A549 treated with AZD2906 at 1 μM for 4 hours (cell line): Measurements from ENCODE around the gene JUNB. TPM values are rescaled to one million over a fixed set of nuclear protein-coding genes. Genes with fewer than 3 reads are reported as not detected.

Source experiments
- total RNA-seq: library from RNA; stranded (reverse); fragments of 200-300 nt; extraction: Qiagen RNA extraction; gene quantifications from 5 replicates; pipeline ENCODE4 v1.2.3, GENCODE V29; 2022

JUNB gene
- total RNA-seq, result 127 to 217 TPM (median 181 TPM) in 5 replicates

GRCh38 chr19:12791345-12792050 lies at the start of gene JUNB:
JUNB (plus strand) TSS chr19:12791486; CDS start chr19:12791772, 286 bp downstream.

DNA sequence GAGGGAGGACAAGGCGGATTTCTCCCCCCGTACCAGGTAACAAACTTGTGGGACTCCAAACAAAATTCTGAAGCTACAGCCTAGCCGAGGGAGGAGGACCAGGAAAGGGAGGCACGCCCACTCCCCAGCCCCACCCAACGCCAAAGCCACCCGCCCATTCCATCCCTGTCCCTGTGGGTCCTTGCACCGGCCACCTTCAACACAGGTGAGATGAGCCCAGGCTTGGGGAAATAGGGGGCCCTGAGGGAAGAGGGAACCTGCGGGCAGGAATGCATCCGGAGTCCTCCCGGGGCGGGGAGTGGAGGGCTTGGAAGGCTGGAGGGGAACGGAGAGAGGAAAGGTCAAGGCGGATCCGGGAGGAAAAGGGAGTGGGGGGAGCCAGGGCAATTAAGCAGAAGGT lies 39.7 kb upstream of the JUNB start, which contains the start of gene BEST2:
BEST2 (plus strand) TSS at position 157 of the 400 bp plus-strand sequence. CDS start 802 bp downstream, outside the sequence.

GRCh38 chr19:12774588-12775555 lies 16.4 kb upstream of the JUNB start, which contains the start of gene HOOK2:
HOOK2 (minus strand) TSS chr19:12775552; CDS start chr19:12775449, 103 bp downstream.

GRCh38 chr19:12801466-12802266 lies 10.4 kb downstream of the JUNB start, which contains the start of the genes PRDX2 and THSD8:
PRDX2 (minus strand) TSS chr19:12801800; CDS start chr19:12801261, 539 bp downstream.
THSD8 (plus strand) TSS chr19:12802069; CDS start chr19:12802072, 3 bp downstream.

DNA sequence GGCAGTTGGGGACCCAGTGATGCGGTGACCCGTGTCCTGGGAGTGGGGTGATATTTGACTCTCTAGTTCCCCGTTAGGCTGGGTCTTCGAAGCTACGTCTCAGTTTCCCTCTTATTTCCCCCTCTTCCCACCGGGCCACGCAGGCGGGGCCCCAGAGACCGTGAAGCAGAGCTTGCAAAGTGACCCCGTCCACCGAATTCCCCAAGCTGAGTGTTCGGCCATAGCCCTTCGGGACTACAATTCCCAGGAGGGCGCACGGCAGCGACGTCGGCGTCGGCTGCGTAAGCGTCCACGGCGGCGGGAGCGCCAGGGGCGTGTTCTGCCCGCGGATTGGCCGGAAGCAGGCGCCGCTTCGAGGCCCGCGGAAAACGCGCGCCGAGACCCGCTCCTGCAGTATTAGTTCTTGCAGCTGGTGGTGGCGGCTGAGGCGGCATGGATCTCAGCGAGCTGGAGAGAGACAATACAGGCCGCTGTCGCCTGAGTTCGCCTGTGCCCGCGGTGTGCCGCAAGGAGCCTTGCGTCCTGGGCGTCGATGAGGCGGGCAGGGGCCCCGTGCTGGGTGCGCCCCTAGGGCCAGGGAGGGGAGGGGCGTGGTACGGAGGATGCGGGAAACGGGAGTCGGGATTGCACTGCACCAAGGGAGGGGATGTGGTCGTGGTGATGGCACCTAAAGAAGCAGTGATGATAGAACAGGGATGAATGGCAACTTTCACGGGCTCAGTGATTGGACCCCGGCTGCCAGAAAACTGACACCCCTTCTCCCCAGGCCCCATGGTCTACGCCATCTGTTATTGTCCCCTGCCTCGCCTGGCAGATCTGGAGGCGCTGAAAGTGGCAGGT lies 15.2 kb downstream of the JUNB start, which contains the start of gene RNASEH2A:
RNASEH2A (plus strand) TSS at position 343 of the 840 bp plus-strand sequence; CDS start at position 433, 90 bp downstream.

DNA sequence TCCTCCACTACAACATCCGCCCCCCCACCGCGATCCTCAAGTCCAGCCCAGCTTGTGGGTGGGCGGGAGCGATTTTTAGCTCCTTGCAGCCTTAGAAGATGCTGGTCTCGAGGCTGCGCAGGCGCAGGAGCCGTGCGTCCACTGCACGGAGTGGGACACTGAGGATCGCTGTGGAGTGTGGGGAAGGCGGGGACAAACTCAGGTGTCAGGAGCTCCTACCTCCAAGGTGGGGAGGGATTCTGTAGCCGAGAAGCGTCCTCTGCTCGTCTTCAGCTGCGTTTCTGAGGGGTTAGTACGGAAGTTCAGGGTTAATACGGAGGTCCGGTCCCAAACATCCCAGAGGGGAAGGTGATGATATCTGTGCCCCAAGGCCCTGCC lies 43.3 kb downstream of the JUNB start, which contains the start of gene RTBDN:
RTBDN (minus strand) TSS at position 14 of the 378 bp plus-strand sequence. CDS start 4,600 bp downstream, outside the sequence.

DNA sequence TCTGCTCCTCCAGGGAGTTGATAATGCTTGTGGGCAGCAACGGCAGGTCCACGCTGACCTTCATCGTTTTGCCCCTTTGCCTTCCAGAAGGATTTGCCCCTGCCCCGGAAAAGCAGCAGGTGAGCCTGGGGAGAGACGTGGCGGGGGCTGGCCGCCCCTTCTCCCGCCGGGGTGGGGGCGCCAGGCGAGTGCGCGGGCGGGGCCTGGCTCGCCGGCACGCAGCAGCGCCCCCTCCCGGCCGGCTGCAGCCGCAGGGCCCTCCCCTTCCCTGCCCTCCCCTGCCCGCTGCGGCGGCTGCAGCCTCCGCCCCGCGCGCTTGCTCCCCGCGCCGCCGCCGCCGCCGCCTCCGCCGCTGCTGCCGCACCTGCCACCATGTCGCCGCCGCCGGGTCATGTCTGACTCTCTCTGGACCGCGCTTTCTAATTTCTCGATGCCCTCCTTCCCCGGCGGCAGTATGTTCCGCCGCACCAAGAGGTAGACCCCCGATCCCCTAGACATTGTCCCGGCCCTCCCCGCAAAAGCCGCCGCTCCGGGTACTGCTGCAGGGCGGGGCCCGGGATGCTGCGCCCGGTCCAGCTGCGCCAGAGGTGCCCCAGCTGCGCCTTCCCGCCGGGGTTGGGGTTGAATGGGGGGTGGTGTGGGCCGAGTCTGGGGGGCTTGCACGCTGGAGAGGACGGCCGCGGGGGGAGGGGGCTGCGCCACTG lies 47.0 kb downstream of the JUNB start, which contains the start of gene MAST1:
MAST1 (plus strand) TSS at position 334 of the 704 bp plus-strand sequence; CDS start at position 392, 58 bp downstream.

Other genes with a start within 250 kb of the JUNB start
- 1.3 to 2.4 TPM (median 1.7 TPM) in 5 replicates for gene ZNF564, start 240.0 kb upstream of the JUNB start, total RNA-seq
- gene ZNF490, start 180.7 kb upstream of the JUNB start, total RNA-seq, result 0.50 to 1.3 TPM (median 0.61 TPM) in 5 replicates
- 4.0 to 5.8 TPM (median 5.0 TPM) in 5 replicates for gene ZNF791, start 180.6 kb upstream of the JUNB start, total RNA-seq
- gene MAN2B1, start 124.7 kb upstream of the JUNB start, total RNA-seq, result 17.1 to 23.1 TPM (median 20.5 TPM) in 5 replicates
- 7.4 to 11.2 TPM (median 9.7 TPM) in 5 replicates for gene WDR83, start 124.7 kb upstream of the JUNB start, total RNA-seq
- 36.8 to 48.6 TPM (median 46.6 TPM) in 5 replicates for gene DHPS, start 109.6 kb upstream of the JUNB start, total RNA-seq
- gene GNG14, start 103.5 kb upstream of the JUNB start, total RNA-seq, result not detected in 5 replicates
- gene FBXW9, start 94.9 kb upstream of the JUNB start, total RNA-seq, result 8.9 to 12.9 TPM (median 12.4 TPM) in 5 replicates
- gene TNPO2, start 67.6 kb upstream of the JUNB start, total RNA-seq, result 26.6 to 34.8 TPM (median 30.9 TPM) in 5 replicates
- 170 to 218 TPM (median 210 TPM) in 5 replicates for gene TRIR, start 56.8 kb upstream of the JUNB start, total RNA-seq
- gene GET3, start 54.0 kb upstream of the JUNB start, total RNA-seq, result 76.4 to 107 TPM (median 98.1 TPM) in 5 replicates
- 2.4 to 4.3 TPM (median 3.7 TPM) in 5 replicates for gene BEST2, start 39.7 kb upstream of the JUNB start, total RNA-seq
- 9.2 to 12.4 TPM (median 10.0 TPM) in 5 replicates for gene HOOK2, start 15.9 kb upstream of the JUNB start, total RNA-seq
- 0.59 to 1.1 TPM (median 0.74 TPM) in 5 replicates for gene PRDX2, start 10.3 kb downstream of the JUNB start, total RNA-seq
- 8.0 to 11.7 TPM (median 10.6 TPM) in 4 of 5 replicates, not detected in the other for gene THSD8, start 10.6 kb downstream of the JUNB start, total RNA-seq
- 33.8 to 49.7 TPM (median 47.7 TPM) in 5 replicates for gene RNASEH2A, start 15.1 kb downstream of the JUNB start, total RNA-seq
- 0.20 to 0.32 TPM (median 0.22 TPM) in 4 of 5 replicates, not detected in the other for gene RTBDN, start 43.1 kb downstream of the JUNB start, total RNA-seq
- 1.4 to 2.1 TPM (median 1.6 TPM) in 5 replicates for gene MAST1, start 47.0 kb downstream of the JUNB start, total RNA-seq
- 25.3 to 31.3 TPM (median 30.2 TPM) in 5 replicates for gene DNASE2, start 90.0 kb downstream of the JUNB start, total RNA-seq
- gene KLF1, start 95.7 kb downstream of the JUNB start, total RNA-seq, result 0.05 TPM in 1 of 5 replicates, not detected in the others
- 8.3 to 10.7 TPM (median 8.8 TPM) in 5 replicates for gene GCDH, start 99.7 kb downstream of the JUNB start, total RNA-seq
- 0.24 to 0.59 TPM (median 0.45 TPM) in 5 replicates for gene SYCE2, start 127.8 kb downstream of the JUNB start, total RNA-seq
- gene FARSA, start 142.2 kb downstream of the JUNB start, total RNA-seq, result 65.5 to 76.9 TPM (median 69.5 TPM) in 5 replicates
- gene CALR, start 147.1 kb downstream of the JUNB start, total RNA-seq, result 477 to 541 TPM (median 511 TPM) in 5 replicates
- gene RAD23A, start 154.4 kb downstream of the JUNB start, total RNA-seq, result 66.2 to 83.2 TPM (median 80.9 TPM) in 5 replicates
- gene GADD45GIP1, start 165.7 kb downstream of the JUNB start, total RNA-seq, result 30.8 to 58.1 TPM (median 54.9 TPM) in 5 replicates
- gene DAND5, start 178.1 kb downstream of the JUNB start, total RNA-seq, result 0.06 to 0.09 TPM (median 0.07 TPM) in 3 of 5 replicates, not detected in the others
- 3.2 to 4.0 TPM (median 3.5 TPM) in 5 replicates for gene NFIX, start 204.0 kb downstream of the JUNB start, total RNA-seq